ENCODE data around the gene TIMM10B. TPM values are rescaled to one million over a fixed set of nuclear protein-coding genes. Genes with fewer than 3 reads are reported as not detected.

TIMM10B gene
- total and polyA plus RNA-seq, 7 donors: 24.9 to 47.4 (median 37.7) TPM

DNA sequence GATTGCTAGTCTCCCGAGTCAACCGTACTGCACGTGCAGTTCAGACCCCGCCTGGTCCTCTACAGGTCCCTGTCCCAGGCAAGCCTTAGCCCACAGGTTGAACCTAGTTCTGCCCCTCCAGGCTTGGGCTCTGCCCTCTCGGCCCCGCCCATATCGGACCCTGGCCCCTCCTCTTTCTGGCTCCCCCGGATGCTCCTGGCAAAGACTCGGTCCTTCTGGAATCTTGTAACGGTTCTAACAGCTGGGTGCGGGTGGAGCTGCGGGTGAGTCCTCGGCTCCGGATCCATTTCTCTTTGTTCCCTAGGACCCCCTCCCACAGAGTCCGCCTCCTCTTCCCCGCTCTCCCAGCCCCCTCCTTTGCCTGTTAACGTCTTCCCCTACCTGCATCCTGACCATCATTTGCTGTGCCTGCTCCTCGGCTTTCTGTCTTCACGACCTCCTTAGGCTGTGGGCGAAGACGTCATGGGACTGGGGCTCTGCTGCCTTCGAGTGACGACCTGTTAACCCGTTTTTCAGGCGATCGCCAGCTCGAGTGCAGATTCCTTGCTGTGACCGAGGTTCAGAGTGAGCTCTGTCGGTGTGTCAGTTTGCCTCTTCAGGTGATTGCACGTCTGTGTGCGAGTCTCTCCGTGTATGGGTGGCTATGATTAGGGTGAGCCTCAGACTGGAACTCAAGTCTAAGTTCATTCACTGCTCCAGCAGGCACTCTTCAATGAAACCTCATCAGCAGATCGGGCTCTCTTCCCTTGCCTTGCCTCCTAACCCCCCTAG lies 16.0 kb downstream of the TIMM10B start, which contains the start of gene DNHD1:
DNHD1 (plus strand) TSS at position 212 of the 771 bp plus-strand sequence. CDS start 936 bp downstream, outside the sequence.
- H3K4me1 ChIP-seq: peaks cover 0 to 28% (median 23%) of the 10 kb centered on the region in 4 donors
- H3K27me3 ChIP-seq: no peaks in the 10 kb centered on the region
- peak within 1 kb of the TSS; percentile 30 to 50 (median 42) for H3K4me3 ChIP-seq
- peak within 1 kb of the TSS in 3 of 4 donors; percentile 71 to 76 (median 76) for H3K27ac ChIP-seq
- no peaks in the 10 kb centered on the region for H3K9me3 ChIP-seq
- 76 to 77% methylated on average over 33 of the region's 33 CpGs for WGBS, 2 donors
- peaks cover 0 to 25% (median 0%) of the 10 kb centered on the region in 4 donors for H3K36me3 ChIP-seq
- TF ChIP-seq POLR2AphosphoS5 (IDR thresholded peaks at IDR 0.05) (peak; percentile 18 to 61 (median 44)), EP300 (IDR thresholded peaks at IDR 0.05) (no peak)
- DNase-seq: peak; percentile 78
- intact Hi-C loops (cut with DNase I): no loop called here

DNA sequence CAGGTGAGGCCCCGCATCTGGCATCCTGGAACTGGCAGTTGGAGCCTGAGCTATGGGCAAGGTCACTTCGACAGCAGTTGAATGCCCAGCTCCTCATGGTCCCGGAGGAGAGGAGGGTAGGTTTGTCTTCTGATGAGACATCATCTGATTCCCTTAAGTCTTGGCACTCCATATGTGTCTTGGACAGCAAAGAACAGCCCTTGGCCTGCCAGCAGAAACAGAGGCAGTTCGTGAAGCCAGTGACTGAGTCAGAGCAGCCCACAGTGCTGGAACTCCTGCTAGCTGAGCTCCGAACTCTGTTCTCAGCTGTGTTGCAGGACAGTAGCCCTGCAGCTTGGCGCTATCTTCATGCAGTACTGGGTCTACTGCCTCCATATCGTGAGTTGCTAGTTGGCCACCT lies 16.8 kb downstream of the TIMM10B start:
- intact Hi-C loops (cut with DNase I): no loop called here
- DNase-seq: no peak
- TF ChIP-seq POLR2A (IDR thresholded peaks at IDR 0.05): no peak
- no peak for TF ChIP-seq POLR2AphosphoS5 (IDR thresholded peaks at IDR 0.05)
- TF ChIP-seq EP300 (IDR thresholded peaks at IDR 0.05): no peak
- TF ChIP-seq, protein P1, sequence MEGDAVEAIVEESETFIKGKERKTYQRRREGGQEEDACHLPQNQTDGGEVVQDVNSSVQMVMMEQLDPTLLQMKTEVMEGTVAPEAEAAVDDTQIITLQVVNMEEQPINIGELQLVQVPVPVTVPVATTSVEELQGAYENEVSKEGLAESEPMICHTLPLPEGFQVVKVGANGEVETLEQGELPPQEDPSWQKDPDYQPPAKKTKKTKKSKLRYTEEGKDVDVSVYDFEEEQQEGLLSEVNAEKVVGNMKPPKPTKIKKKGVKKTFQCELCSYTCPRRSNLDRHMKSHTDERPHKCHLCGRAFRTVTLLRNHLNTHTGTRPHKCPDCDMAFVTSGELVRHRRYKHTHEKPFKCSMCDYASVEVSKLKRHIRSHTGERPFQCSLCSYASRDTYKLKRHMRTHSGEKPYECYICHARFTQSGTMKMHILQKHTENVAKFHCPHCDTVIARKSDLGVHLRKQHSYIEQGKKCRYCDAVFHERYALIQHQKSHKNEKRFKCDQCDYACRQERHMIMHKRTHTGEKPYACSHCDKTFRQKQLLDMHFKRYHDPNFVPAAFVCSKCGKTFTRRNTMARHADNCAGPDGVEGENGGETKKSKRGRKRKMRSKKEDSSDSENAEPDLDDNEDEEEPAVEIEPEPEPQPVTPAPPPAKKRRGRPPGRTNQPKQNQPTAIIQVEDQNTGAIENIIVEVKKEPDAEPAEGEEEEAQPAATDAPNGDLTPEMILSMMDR (IDR thresholded peaks at IDR 0.05): no peak
- no peaks in the 10 kb centered on the region for H3K9me3 ChIP-seq
- H3K4me3 ChIP-seq: no peak overlapping the region
- H3K36me3 ChIP-seq: peaks cover 0 to 23% (median 0%) of the 10 kb centered on the region in 4 donors
- peaks cover 0 to 28% (median 23%) of the 10 kb centered on the region in 4 donors for H3K4me1 ChIP-seq
- H3K27ac ChIP-seq: peak overlapping the region in 3 of 4 donors; percentile 71 to 76 (median 76)
- no peaks in the 10 kb centered on the region for H3K27me3 ChIP-seq
- 82 to 86% methylated on average over 7 of the region's 7 CpGs for WGBS, 2 donors

DNA sequence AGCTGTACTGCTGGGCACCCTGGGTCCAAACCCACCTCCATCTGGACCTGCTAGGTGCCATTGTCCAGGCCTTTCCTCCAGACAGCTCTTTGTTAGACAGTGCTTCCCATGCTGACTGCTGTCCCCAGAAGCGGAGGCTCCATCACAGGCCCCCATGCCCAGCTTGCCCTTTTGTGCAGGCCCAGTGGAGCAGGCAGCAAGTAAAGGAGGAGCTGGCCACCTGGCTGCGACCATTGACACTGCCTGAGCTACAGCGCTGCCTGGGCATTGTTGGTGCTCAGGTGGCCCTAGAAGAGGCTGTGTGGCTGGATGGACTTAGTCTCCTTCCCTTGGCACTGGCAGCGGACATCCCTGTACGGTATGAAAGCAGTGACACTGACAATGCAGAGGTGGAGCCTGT lies 17.2 kb downstream of the TIMM10B start:
- DNase-seq: no peak
- Histone ChIP-seq H3K27ac (peak overlapping the region in 3 of 4 donors; percentile 71 to 76 (median 76)), H3K4me3 (no peak overlapping the region), H3K9me3 (no peaks in the 10 kb centered on the region), H3K36me3 (peaks cover 0 to 25% (median 0%) of the 10 kb centered on the region in 4 donors), H3K27me3 (no peaks in the 10 kb centered on the region), H3K4me1 (peaks cover 0 to 28% (median 23%) of the 10 kb centered on the region in 4 donors)
- WGBS, 2 donors: 92 to 95% methylated on average over 5 of the region's 5 CpGs
- intact Hi-C loops (cut with DNase I): no loop called here
- TF ChIP-seq, protein P1 (IDR thresholded peaks at IDR 0.05): no peak
- no peak for TF ChIP-seq POLR2AphosphoS5 (IDR thresholded peaks at IDR 0.05)
- no peak for TF ChIP-seq EP300 (IDR thresholded peaks at IDR 0.05)
- TF ChIP-seq POLR2A (IDR thresholded peaks at IDR 0.05): no peak

DNA sequence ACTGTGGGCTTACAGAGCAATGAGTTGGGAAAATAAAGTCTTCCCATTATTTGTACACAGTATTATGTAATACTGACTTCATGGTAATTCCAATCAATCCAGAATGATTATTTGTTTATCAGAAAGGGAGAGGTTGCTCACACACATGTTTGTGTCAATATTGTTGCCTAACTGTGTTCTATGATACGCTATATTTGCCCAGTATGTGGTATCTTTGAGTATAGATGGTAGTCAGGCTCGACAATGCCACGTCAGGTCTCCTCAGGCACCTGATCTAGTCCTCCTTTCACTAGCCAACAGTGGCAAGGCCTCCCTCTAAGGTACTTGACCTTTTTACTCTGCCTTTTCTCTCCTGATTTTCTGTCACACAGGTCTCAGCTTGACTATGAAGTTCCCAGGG lies 21.1 kb downstream of the TIMM10B start:
- no peak for DNase-seq
- TF ChIP-seq POLR2A (IDR thresholded peaks at IDR 0.05): no peak
- no peak for TF ChIP-seq POLR2AphosphoS5 (IDR thresholded peaks at IDR 0.05)
- TF ChIP-seq, protein P1 (IDR thresholded peaks at IDR 0.05): no peak
- TF ChIP-seq EP300 (IDR thresholded peaks at IDR 0.05): no peak
- Histone ChIP-seq H3K4me3 (no peak overlapping the region), H3K36me3 (peaks cover 0 to 26% (median 4%) of the 10 kb centered on the region in 4 donors), H3K27me3 (no peaks in the 10 kb centered on the region), H3K9me3 (no peaks in the 10 kb centered on the region), H3K4me1 (peaks cover 0 to 31% (median 22%) of the 10 kb centered on the region in 4 donors), H3K27ac (no peak overlapping the region)
- WGBS, 2 donors: 94 to 95% methylated on average over 3 of the region's 3 CpGs
- intact Hi-C loops (cut with DNase I): no loop called here

DNA sequence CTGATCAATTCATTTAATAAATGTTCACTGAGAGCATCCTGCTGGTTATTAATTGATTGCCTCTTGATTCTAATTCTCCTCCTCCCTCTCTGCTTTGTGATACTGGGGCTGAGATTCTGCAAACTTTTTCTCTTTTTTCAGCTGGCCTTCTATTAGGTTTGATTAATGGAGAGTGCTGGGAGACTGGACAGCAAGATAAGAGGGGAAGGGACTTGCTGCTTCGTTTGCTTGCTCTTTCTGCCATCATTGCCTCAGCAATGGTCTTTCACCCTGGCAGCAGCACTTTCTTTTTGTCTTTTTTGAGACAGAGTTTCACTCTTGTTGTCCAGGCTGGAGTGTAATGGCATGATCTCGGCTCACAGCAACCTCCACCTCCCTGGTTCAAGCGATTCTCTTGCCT lies 22.9 kb downstream of the TIMM10B start:
- no peak for DNase-seq
- 91 to 92% methylated on average over 3 of the region's 3 CpGs for WGBS, 2 donors
- intact Hi-C loops (cut with DNase I): no loop called here

More for the DNA sequence above, 22.9 kb downstream of the TIMM10B start:
- H3K9me3 ChIP-seq: no peaks in the 10 kb centered on the region
- TF ChIP-seq POLR2A (IDR thresholded peaks at IDR 0.05): no peak
- TF ChIP-seq POLR2AphosphoS5 (IDR thresholded peaks at IDR 0.05): no peak
- TF ChIP-seq EP300 (IDR thresholded peaks at IDR 0.05): no peak
- TF ChIP-seq, protein P1 (IDR thresholded peaks at IDR 0.05): no peak
- H3K27me3 ChIP-seq: no peaks in the 10 kb centered on the region
- H3K4me1 ChIP-seq: peaks cover 0 to 17% (median 8%) of the 10 kb centered on the region in 4 donors
- no peak overlapping the region for H3K27ac ChIP-seq
- H3K36me3 ChIP-seq: peaks cover 0 to 33% (median 4%) of the 10 kb centered on the region in 4 donors
- no peak overlapping the region for H3K4me3 ChIP-seq

Data from sigmoid colon (tissue), 7 donors.